ENCODE data around the gene PEX5L. TPM values are rescaled to one million over a fixed set of nuclear protein-coding genes. Genes with fewer than 3 reads are reported as not detected.
"Not testable (repeated sequence)": the region's sequence is repeated elsewhere in the genome, so short reads cannot be mapped to it uniquely, and the experiment has no call there.

The PEX5L gene
- polyA plus RNA-seq, 1 of the 3 experiments (the other 2 are of a cell fraction) = not detected

- Histone ChIP-seq H3K9me2 (no peaks in the 10 kb centered on the region), H3K36me3 (replicated peaks in 1 of 2; ENCODE audit: control insufficient read depth in 1 of 2, insufficient read depth in 2 of 2, low read length in 1 of 2) (peaks cover 10 to 13% of the 10 kb centered on the region in 2 experiments), H3K9ac (no peak overlapping the region), H2AFZ (ENCODE audit: low read depth) (no peak overlapping the region), H3K4me3 (ENCODE audit: low read depth in 2 of 2, low read length in 1 of 2) (no peak overlapping the region), H3K9me3 (no peaks in the 10 kb centered on the region), H3K4me1 (ENCODE audit: control insufficient read depth in 1 of 2, insufficient read depth in 2 of 2, low read depth in 1 of 2, low read length in 1 of 2) (no peaks in the 10 kb centered on the region), H3K4me2 (no peak overlapping the region), H4K20me1 (ENCODE audit: insufficient read depth) (no peaks in the 10 kb centered on the region), H3K27me3 (ENCODE audit: insufficient read depth) (no peaks in the 10 kb centered on the region), H3F3A (replicated peaks; ENCODE audit: insufficient read depth) (no peaks in the 10 kb centered on the region), H3K79me2 (ENCODE audit: insufficient read depth) (no peaks in the 10 kb centered on the region), H3K27ac (ENCODE audit: low read depth in 2 of 2, low read length in 1 of 2) (no peak overlapping the region)
- WGBS (ENCODE audit: low lambda C conversion rate) = 100% methylated on average over 1 of the region's 1 CpG
- ChIA-PET POLR2A (no interaction called here), CTCF (interaction anchor here (0.6 to 1.2 kb wide), 2 partner anchors 21 kb away, joined by 3 to 4 read pairs; no protein-coding TSS in a partner anchor)
- DNase-seq = no peak
- TF ChIP-seq SMC3 (IDR thresholded peaks at IDR 0.05; ENCODE audit: low read depth, low read length) (no peak), SIN3A (IDR thresholded peaks at IDR 0.05; ENCODE audit: borderline replicate concordance, low read depth, low read length) (no peak), NFIC (IDR thresholded peaks at IDR 0.05; ENCODE audit: borderline replicate concordance) (no peak), FOSL2 (IDR thresholded peaks at IDR 0.05; ENCODE audit: borderline replicate concordance, low read depth) (no peak), GABPA (IDR thresholded peaks at IDR 0.05; ENCODE audit: low read depth) (no peak), NRF1 (IDR thresholded peaks at IDR 0.05; ENCODE audit: low read depth, low read length) (no peak), ZBTB33 (IDR thresholded peaks at IDR 0.05; ENCODE audit: borderline replicate concordance, low read depth) (no peak), MEF2A (IDR thresholded peaks at IDR 0.05; ENCODE audit: borderline replicate concordance, low read depth) (no peak), CTCF (IDR thresholded peaks at IDR 0.05) (no peak)
Observed at GRCh38 chr3:179788996-179789395, 247.7 kb downstream of the PEX5L start.

GRCh38 chr3:179782841-179783240 is 253.9 kb downstream of the PEX5L start:
- H3K9me2 ChIP-seq; H3K4me2 ChIP-seq; H3K79me2 ChIP-seq (ENCODE audit: insufficient read depth); H3K9me3 ChIP-seq; H3K27me3 ChIP-seq (ENCODE audit: insufficient read depth); POLR2A ChIA-PET; H3K4me3 ChIP-seq (ENCODE audit: low read depth in 2 of 2, low read length in 1 of 2); H3K4me1 ChIP-seq (ENCODE audit: control insufficient read depth in 1 of 2, insufficient read depth in 2 of 2, low read depth in 1 of 2, low read length in 1 of 2); H3K9ac ChIP-seq; H4K20me1 ChIP-seq (ENCODE audit: insufficient read depth); H3K27ac ChIP-seq (ENCODE audit: low read depth in 2 of 2, low read length in 1 of 2); H3F3A ChIP-seq (replicated peaks; ENCODE audit: insufficient read depth); H2AFZ ChIP-seq (ENCODE audit: low read depth); DNase-seq: not testable (repeated sequence)
- CTCF ChIA-PET = interaction anchor here (1.3 to 1.5 kb wide), 2 partner anchors 12 to 15 kb away, joined by 4 to 8 read pairs; no protein-coding TSS in a partner anchor
- over 99% methylated on average over 5 of the region's 5 CpGs for WGBS (ENCODE audit: low lambda C conversion rate)
- peaks cover 33 to 57% of the 10 kb centered on the region in 2 experiments for H3K36me3 ChIP-seq (replicated peaks in 1 of 2; ENCODE audit: control insufficient read depth in 1 of 2, insufficient read depth in 2 of 2, low read length in 1 of 2)

Data from SK-N-SH (cell line).